Subcutaneous abdominal adipose tissue (tissue), 5 donors: Measurements from ENCODE around the gene GCK.

Experiments used
- H3K27ac ChIP-seq: one replicate; pipeline ENCODE4 v1.7.0; 2013; ENCODE audit warnings: low read depth, mild to moderate bottlenecking, inconsistent platforms, low read length, moderate library complexity
- H3K27me3 ChIP-seq, 5 donors: one replicate each; pipeline ENCODE4 v1.7.0; 2013; ENCODE audit warnings: low read length in 5 of 5, inconsistent platforms in 1 of 5; ENCODE audit not compliant: control insufficient read depth in 5 of 5, insufficient read depth in 4 of 5
- H3K36me3 ChIP-seq, 5 donors: one replicate each; pipeline ENCODE4 v1.7.0; 2013; ENCODE audit warnings: low read length in 5 of 5; ENCODE audit not compliant: control insufficient read depth in 5 of 5, insufficient read depth in 5 of 5
- H3K4me1 ChIP-seq, 5 donors: one replicate each; pipeline ENCODE4 v1.7.0; 2013; ENCODE audit warnings: low read length in 5 of 5, mild to moderate bottlenecking in 3 of 5, moderate library complexity in 1 of 5; ENCODE audit not compliant: control insufficient read depth in 5 of 5, insufficient read depth in 5 of 5
- H3K4me3 ChIP-seq, 5 donors: one replicate each; pipeline ENCODE4 v1.7.0; 2013; ENCODE audit warnings: low read length in 5 of 5, low read depth in 1 of 5
- H3K9ac ChIP-seq, 5 donors: one replicate each; pipeline ENCODE4 v1.7.0; 2013; ENCODE audit warnings: low read length in 5 of 5, mild to moderate bottlenecking in 4 of 5, moderate library complexity in 3 of 5
- H3K9me3 ChIP-seq, 5 donors: one replicate each; pipeline ENCODE4 v1.7.0; 2013; ENCODE audit warnings: low read length in 5 of 5; ENCODE audit not compliant: control insufficient read depth in 5 of 5
- donor health status: healthy.
- donor health status: healthy.
- donor health status: healthy.
- donor health status: healthy.
- donor health status: healthy.

GCK gene

DNA sequence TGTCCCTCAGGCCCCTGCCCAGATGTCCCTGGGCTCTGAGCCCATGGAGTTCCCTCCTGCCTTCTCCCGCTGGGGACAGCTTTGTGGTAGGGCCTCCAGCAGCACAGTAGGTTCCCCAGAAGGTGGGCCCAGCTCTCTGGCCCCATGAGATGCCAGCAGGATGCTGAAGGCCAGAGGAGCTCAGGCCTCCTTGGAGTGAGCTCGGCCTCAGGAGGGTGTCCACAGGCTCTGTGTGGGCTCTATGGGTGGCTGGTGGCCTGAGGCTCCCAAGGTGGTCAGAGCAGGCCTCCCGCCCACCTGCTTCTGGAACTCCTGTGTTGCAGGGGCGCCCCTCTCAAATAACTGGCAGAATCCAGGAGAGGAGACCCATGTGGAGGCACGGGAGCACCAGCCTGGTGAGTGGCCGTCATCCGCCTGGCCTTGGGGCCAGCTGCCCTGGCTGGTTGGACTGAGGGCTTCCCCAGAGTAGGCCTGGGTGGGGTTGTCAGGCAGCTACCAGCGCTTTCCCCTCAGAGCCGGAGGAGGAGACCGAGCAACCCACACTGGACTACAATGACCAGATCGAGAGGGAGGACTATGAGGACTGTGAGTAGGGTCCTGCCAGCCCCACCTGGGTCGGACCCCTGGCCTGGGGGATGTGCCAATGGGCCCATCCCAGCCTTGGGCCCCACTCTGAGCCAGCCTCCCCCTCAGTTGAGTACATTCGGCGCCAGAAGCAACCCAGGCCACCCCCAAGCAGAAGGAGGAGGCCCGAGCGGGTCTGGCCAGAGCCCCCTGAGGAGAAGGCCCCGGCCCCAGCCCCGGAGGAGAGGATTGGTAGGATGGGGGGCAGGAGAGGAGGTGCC lies 81.9 kb downstream of the GCK start:
- no peak overlapping the region for H3K4me3 ChIP-seq
- H3K9ac ChIP-seq: peak overlapping the region in 1 of 5 donors; percentile 23
- H3K36me3 ChIP-seq: peaks cover 0 to 42% (median 16%) of the 10 kb centered on the region in 5 donors
- H3K9me3 ChIP-seq: no peaks in the 10 kb centered on the region
- peaks cover 11 to 42% (median 26%) of the 10 kb centered on the region in 5 donors for H3K4me1 ChIP-seq
- peaks cover 0 to 6% (median 0%) of the 10 kb centered on the region in 5 donors for H3K27me3 ChIP-seq
- H3K27ac ChIP-seq: no peak overlapping the region

- Histone ChIP-seq H3K9ac (peak overlapping the region in 3 of 5 donors; percentile 8 to 56 (median 55)), H3K9me3 (no peaks in the 10 kb centered on the region), H3K4me3 (peak overlapping the region in 1 of 5 donors; percentile 9), H3K4me1 (peaks cover 13 to 48% (median 32%) of the 10 kb centered on the region in 5 donors), H3K27me3 (peaks cover 0 to 6% (median 0%) of the 10 kb centered on the region in 5 donors), H3K36me3 (peaks cover 0 to 33% (median 16%) of the 10 kb centered on the region in 5 donors), H3K27ac (peak overlapping the region; percentile 72)
Observed at GRCh38 chr7:44106311-44107065, 82.8 kb downstream of the GCK start.

DNA sequence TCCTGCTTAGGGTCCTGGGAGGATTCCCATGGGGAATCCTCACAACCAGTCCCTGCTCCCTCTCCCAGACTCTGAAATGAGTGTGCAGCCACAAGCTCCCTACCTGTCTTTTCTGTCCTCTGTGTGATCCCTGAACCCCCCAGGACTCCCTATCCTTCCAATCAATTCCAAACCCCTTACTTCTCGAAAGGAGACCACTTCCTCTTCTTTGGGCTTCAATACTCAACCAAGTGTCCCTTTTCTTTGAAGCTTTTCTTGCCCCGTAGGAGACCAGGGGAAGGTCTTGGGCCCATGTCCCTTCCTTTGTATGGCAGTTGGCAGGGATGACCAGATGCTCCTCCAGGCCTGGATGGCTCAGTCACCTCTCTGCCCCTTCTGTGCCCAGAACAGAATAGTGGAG lies 83.4 kb downstream of the GCK start:
- Histone ChIP-seq H3K9me3 (no peaks in the 10 kb centered on the region), H3K4me1 (peaks cover 13 to 52% (median 34%) of the 10 kb centered on the region in 5 donors), H3K36me3 (peaks cover 0 to 27% (median 11%) of the 10 kb centered on the region in 5 donors), H3K4me3 (peak overlapping the region; percentile 54 to 81 (median 69)), H3K27ac (peak overlapping the region; percentile 72), H3K9ac (peak overlapping the region; percentile 8 to 56 (median 41)), H3K27me3 (peaks cover 0 to 6% (median 0%) of the 10 kb centered on the region in 5 donors)

DNA sequence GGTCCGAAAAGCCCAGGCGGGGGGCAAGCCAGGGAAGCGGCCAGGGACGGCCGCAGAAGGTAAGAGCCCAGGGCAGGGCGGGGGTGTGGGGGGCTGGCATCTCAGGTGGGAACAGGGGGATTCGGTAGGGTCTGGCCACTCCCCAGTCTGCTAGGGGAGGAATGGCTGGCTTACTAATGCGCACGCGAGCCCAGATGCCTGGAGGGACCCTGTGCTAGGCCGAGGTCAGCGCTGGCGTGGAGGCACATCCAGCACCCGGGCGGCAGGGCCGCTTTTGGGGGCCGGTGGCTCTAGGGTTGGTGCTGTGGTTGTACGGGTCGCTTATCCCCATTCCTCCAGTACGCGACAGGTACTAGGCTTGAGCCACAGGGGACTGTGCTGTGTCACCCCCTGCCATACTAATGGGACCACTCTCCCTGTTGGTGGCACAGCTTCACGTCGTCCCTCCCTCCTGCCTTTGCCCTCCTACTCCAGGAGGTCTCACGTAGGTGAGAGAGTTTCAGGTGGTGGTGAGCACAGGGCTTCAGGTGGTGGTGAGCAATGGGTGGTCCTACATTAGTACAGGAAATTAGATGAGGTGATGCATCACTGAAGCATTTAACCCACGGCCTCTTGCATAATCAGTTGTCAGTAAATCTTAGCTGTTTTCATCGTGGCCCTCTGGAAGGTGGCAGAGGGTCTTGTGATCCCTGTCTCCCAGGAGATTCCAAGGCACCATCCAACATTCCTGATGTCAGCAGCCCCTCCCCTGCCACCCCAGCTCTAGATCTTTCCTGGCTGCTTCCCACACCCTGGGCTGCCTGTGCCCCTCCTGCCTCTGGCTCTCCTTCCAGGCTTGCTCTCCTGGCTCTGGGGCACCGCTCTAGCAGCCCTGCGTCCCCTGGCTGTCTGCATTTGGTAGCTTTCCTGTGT lies 84.1 kb downstream of the GCK start:
- Histone ChIP-seq H3K36me3 (peaks cover 0 to 20% (median 7%) of the 10 kb centered on the region in 5 donors), H3K9me3 (no peaks in the 10 kb centered on the region), H3K4me3 (peak overlapping the region; percentile 54 to 81 (median 69)), H3K9ac (peak overlapping the region; percentile 8 to 70 (median 59)), H3K27me3 (peaks cover 0 to 3% (median 0%) of the 10 kb centered on the region in 5 donors), H3K27ac (peak overlapping the region; percentile 72), H3K4me1 (peaks cover 13 to 54% (median 37%) of the 10 kb centered on the region in 5 donors)

DNA sequence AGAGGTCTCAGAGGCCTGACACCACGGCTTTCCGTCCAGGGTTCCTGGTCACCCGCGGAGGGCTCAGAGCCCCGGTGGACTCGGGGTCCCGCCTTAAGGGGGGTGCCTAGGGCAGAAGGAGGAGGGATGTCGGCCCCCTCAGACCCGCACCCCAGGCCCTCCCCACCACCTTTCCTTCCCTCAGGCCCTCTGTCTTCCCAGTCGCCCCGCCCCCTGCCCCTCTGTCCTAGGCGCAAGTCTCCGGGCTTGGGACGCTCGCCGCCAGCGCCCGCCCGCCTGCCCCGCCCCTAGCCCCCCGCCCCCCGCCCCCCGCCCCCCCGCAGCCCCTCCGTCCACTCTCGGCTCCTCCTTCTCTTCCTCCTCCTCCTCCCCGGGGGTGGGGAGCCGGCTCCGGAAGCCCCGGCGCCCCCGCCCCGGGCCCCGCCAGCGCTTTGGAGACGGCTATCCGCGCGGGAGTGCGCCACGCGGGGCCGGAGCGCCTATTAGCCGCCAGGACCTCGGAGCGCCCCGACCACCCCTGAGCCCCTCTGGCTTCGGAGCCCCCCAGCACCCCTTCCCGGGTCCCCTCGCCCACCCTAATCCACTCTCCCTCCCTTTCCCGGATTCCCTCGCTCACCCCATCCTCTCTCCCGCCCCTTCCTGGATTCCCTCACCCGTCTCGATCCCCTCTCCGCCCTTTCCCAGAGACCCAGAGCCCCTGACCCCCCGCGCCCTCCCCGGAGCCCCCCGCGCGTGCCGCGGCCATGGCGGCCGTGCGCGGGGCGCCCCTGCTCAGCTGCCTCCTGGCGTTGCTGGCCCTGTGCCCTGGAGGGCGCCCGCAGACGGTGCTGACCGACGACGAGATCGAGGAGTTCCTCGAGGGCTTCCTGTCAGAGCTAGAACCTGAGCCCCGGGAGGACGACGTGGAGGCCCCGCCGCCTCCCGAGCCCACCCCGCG lies 85.0 kb downstream of the GCK start, which contains the start of gene AEBP1:
AEBP1 (plus strand) TSS at position 423 of the 937 bp plus-strand sequence; CDS start at position 744, 321 bp downstream.
- H3K27me3 ChIP-seq: peaks cover 0 to 3% (median 0%) of the 10 kb centered on the region in 5 donors
- peaks cover 13 to 54% (median 37%) of the 10 kb centered on the region in 5 donors for H3K4me1 ChIP-seq
- H3K36me3 ChIP-seq: peaks cover 0 to 16% (median 4%) of the 10 kb centered on the region in 5 donors
- peak within 1 kb of the TSS; percentile 8 to 70 (median 59) for H3K9ac ChIP-seq
- H3K9me3 ChIP-seq: no peaks in the 10 kb centered on the region
- peak within 1 kb of the TSS; percentile 72 for H3K27ac ChIP-seq
- peak within 1 kb of the TSS; percentile 54 to 81 (median 69) for H3K4me3 ChIP-seq

DNA sequence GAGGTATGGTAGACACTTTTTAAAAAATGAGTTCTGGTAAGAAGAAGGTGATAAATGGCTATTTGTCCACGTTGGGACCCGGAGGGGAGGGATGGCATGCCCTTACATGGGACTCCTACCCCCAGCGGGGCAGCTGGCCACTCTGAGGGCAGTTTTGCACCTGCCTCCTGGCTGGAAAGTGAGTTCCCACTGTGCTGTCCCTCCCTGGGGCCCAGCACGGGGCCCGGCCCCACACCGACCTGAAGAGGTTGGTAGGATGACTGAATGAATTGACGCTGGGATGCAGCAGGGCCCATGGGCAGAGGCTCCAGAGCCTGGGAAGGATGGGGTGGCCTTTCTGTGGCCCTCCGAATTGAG lies 85.7 kb downstream of the GCK start:
- Histone ChIP-seq H3K27ac (peak overlapping the region; percentile 61), H3K4me3 (peak overlapping the region in 1 of 5 donors; percentile 29), H3K4me1 (peaks cover 13 to 54% (median 37%) of the 10 kb centered on the region in 5 donors), H3K27me3 (peaks cover 0 to 3% (median 0%) of the 10 kb centered on the region in 5 donors), H3K9me3 (no peaks in the 10 kb centered on the region), H3K9ac (peak overlapping the region in 1 of 5 donors; percentile 47), H3K36me3 (peaks cover 0 to 12% (median 0%) of the 10 kb centered on the region in 5 donors)

GRCh38 chr7:44102846-44103565 lies 86.2 kb downstream of the GCK start:
- peaks cover 13 to 54% (median 38%) of the 10 kb centered on the region in 5 donors for H3K4me1 ChIP-seq
- H3K27me3 ChIP-seq: peaks cover 0 to 3% (median 0%) of the 10 kb centered on the region in 5 donors
- H3K4me3 ChIP-seq: no peak overlapping the region
- H3K9me3 ChIP-seq: no peaks in the 10 kb centered on the region
- H3K27ac ChIP-seq: peak overlapping the region; percentile 61
- peaks cover 0 to 7% (median 0%) of the 10 kb centered on the region in 5 donors for H3K36me3 ChIP-seq
- peak overlapping the region in 3 of 5 donors; percentile 6 to 47 (median 26) for H3K9ac ChIP-seq
